Measurements from ENCODE around the gene EFCAB12.

Gene EFCAB12

DNA sequence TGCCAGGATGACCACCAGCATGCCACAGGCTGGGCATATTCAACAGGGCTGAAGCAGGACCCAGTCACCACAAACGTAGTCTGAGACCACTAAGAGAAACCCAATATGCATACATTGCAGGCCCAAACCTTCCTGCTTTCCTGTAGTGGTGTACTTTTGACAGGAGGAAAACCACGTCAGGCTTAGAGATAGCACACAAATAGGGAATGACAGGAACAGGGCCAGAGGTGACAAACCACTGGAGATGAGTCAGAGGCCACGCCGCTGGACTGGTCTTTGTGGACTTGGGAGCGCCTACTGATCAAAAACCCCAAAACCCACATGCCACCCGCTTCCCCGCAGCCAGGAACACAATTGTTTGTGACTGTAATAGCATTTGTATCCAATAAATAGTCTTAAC lies 3.6 kb upstream of the EFCAB12 start:
- DNase-seq (ENCODE audit: low read depth) = no peak
- TF ChIP-seq, protein P1, sequence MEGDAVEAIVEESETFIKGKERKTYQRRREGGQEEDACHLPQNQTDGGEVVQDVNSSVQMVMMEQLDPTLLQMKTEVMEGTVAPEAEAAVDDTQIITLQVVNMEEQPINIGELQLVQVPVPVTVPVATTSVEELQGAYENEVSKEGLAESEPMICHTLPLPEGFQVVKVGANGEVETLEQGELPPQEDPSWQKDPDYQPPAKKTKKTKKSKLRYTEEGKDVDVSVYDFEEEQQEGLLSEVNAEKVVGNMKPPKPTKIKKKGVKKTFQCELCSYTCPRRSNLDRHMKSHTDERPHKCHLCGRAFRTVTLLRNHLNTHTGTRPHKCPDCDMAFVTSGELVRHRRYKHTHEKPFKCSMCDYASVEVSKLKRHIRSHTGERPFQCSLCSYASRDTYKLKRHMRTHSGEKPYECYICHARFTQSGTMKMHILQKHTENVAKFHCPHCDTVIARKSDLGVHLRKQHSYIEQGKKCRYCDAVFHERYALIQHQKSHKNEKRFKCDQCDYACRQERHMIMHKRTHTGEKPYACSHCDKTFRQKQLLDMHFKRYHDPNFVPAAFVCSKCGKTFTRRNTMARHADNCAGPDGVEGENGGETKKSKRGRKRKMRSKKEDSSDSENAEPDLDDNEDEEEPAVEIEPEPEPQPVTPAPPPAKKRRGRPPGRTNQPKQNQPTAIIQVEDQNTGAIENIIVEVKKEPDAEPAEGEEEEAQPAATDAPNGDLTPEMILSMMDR (IDR thresholded peaks at IDR 0.05; ENCODE audit: insufficient read depth, low read depth, low read length, missing control alignments) = no peak
- no peak overlapping the region for H3K4me3 ChIP-seq (ENCODE audit: low read length)

DNA sequence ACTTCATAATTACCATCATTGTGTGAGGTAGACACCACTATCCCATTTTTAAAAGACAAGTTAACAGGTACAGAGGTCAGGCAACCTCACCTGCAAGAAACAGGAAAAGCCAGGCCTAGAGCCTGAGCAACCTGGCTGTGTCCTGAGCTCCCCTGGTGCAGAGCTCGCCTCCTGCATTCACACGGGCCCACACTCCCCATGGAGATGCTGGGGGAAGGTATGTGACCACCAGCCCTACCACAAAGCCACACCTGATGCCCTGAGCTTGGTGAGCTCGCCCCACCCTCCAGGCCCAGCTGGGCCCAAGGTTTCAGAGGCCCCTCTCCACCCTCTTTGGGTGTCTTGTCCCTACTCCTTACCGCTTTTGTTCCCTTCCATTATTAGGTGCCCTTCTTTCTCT lies 1.2 kb upstream of the EFCAB12 start:
- TF ChIP-seq, protein P1 (IDR thresholded peaks at IDR 0.05; ENCODE audit: insufficient read depth, low read depth, low read length, missing control alignments) = no peak
- H3K4me3 ChIP-seq (ENCODE audit: low read length) = no peak overlapping the region
- DNase-seq (ENCODE audit: low read depth) = no peak

DNA sequence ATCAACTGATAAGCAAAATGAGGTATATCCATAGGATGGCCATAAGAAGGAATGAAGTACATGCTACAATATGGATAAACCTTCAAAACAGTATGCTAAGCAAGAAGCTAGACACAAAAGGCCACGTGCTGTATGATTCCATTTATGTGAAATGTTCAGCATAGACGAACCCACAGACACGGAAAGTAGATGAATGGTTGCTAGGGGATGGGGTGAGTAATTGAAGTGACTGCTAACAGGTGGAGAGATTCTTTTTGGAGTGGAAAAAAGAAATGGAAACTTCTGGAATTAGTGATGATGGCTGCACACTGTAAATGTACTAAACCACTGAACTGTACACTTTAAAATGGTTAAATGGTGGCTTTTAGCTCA lies 630 bp upstream of the EFCAB12 start:
- no peak overlapping the region for H3K4me3 ChIP-seq (ENCODE audit: low read length)
- no peak for DNase-seq (ENCODE audit: low read depth)
- TF ChIP-seq, protein P1 (IDR thresholded peaks at IDR 0.05; ENCODE audit: insufficient read depth, low read depth, low read length, missing control alignments) = no peak

DNA sequence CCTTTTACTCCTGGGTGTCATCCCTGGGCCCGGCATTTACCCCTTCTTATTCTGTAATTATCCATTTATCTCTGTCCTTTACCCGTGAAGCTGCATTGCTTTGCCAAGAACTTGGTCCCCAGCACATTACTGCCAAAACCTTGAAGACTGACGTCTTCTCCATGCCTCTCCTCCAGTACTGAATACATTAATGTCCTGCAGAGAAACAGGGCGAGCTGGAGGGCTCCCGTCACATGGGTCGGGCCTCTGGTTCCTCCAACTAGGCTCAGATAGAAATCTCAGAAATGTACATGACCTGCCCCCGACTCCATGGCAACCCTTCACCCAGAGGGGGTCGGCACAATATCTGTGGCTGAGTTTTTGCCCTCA lies 445 bp downstream of the EFCAB12 start:
- TF ChIP-seq, protein P1 (IDR thresholded peaks at IDR 0.05; ENCODE audit: insufficient read depth, low read depth, low read length, missing control alignments) = no peak
- peak overlapping the region; percentile 65 for H3K4me3 ChIP-seq (ENCODE audit: low read length)
- no peak for DNase-seq (ENCODE audit: low read depth)

DNA sequence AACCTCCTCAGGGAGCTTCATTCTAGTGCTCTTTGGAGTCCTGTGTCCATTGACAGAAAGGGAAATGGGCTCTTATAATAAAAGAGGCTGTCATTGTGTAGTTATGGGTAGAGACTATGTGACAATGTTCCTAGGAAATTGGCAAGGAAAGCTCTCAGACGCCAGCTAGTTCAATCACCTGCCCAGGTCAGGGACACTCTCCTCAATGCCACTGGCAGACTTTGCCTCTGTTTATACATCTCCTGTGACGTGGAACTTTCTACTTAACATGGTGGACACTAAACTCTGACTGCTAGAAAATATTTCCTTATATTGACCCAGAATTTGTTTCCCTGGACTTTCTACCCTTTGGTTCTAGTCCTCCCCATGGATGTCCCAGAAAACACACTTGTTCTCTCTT lies 2.8 kb downstream of the EFCAB12 start:
- TF ChIP-seq, protein P1 (IDR thresholded peaks at IDR 0.05; ENCODE audit: insufficient read depth, low read depth, low read length, missing control alignments) = no peak
- DNase-seq (ENCODE audit: low read depth) = no peak
- H3K4me3 ChIP-seq (ENCODE audit: low read length) = no peak overlapping the region

DNA sequence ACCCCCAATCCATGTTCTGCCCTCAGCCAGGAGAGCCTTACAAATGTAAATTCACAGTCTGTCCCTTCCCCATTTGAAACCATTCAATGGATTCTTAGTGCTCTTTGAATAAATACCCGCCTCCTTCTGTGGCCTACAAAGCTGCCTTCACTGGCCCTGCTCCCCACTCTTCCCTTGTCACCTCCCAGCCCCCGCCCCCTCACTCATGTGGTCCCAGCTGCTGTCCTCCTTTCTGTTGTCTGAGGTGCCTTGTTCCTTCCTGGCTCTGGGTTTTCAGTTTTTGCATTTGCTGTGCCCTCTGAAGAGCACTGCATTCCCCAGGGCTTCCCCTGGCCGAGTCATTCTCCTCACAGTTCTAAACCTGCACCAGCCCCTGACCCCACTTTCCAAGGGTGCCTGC lies 3.2 kb downstream of the EFCAB12 start:
- TF ChIP-seq, protein P1 (IDR thresholded peaks at IDR 0.05; ENCODE audit: insufficient read depth, low read depth, low read length, missing control alignments) = no peak
- no peak for DNase-seq (ENCODE audit: low read depth)
- no peak overlapping the region for H3K4me3 ChIP-seq (ENCODE audit: low read length)

DNA sequence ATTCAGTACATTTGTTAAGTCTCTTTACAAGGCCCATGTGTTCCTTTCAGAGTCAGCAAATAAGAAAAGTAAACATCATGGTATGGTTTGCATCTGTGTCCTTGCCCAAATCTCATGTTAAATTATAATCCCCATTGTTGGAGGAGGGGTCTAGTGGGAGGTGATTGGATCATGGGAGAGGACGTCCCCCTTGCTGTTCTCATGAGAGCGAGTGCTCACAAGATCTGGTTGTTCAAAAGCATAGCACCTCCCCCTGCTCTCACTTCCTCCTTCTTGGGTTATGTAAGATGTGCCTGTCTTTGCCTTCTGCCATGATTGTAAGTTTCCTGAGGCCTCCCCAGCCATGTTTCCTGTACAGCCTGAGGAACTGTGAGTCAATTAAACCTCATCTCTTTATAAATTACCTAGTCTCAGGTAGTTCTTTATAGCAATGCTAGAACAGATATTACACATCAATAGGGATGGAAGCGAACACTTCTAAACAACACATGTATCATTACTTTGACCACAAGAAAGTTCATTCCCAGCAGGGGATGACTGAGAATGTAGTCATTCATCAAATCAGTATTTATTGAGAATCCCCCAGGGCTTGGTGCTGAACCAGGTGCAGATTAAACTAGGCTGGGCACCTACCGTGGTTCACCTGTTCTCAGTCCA lies 4.1 kb downstream of the EFCAB12 start:
- peak; percentile 57 for DNase-seq (ENCODE audit: low read depth)
- TF ChIP-seq, protein P1 (IDR thresholded peaks at IDR 0.05; ENCODE audit: insufficient read depth, low read depth, low read length, missing control alignments) = no peak
- H3K4me3 ChIP-seq (ENCODE audit: low read length) = no peak overlapping the region

Measured in epithelial cell of esophagus (primary cell).